ENCODE data around the gene CFAP221. TPM values are rescaled to one million over a fixed set of nuclear protein-coding genes. Genes with fewer than 3 reads are reported as not detected.

CFAP221 gene
- total RNA-seq (not detected), polyA plus RNA-seq (under 1 TPM in 1 of 3 donors, not detected in 2; 0.07 TPM)

- 5 to 7% methylated on average over 89 of the region's 89 CpGs for WGBS, 2 donors
- DNase-seq: no peak
These were observed at the start of gene CFAP221 for GRCh38 chr2:119544075-119544938. Gene CFAP221, plus strand, starts transcription at chr2:119544449. Its CDS starts 1,683 bp downstream, at chr2:119546132.

GRCh38 chr2:119495948-119496347 is 48.3 kb upstream of the CFAP221 start:
- no peak for DNase-seq
- intact Hi-C loops (cut with DNase I): no loop called here
- H3K9me3 ChIP-seq: peaks cover 0 to 10% (median 2%) of the 10 kb centered on the region in 4 donors
- H3K4me1 ChIP-seq: peaks cover 0 to 10% (median 8%) of the 10 kb centered on the region in 4 donors
- no peak overlapping the region for H3K27ac ChIP-seq
- 87 to 92% methylated on average over 2 of the region's 2 CpGs for WGBS, 2 donors
- no peak overlapping the region for H3K4me3 ChIP-seq
- TF ChIP-seq, protein P1, sequence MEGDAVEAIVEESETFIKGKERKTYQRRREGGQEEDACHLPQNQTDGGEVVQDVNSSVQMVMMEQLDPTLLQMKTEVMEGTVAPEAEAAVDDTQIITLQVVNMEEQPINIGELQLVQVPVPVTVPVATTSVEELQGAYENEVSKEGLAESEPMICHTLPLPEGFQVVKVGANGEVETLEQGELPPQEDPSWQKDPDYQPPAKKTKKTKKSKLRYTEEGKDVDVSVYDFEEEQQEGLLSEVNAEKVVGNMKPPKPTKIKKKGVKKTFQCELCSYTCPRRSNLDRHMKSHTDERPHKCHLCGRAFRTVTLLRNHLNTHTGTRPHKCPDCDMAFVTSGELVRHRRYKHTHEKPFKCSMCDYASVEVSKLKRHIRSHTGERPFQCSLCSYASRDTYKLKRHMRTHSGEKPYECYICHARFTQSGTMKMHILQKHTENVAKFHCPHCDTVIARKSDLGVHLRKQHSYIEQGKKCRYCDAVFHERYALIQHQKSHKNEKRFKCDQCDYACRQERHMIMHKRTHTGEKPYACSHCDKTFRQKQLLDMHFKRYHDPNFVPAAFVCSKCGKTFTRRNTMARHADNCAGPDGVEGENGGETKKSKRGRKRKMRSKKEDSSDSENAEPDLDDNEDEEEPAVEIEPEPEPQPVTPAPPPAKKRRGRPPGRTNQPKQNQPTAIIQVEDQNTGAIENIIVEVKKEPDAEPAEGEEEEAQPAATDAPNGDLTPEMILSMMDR (IDR thresholded peaks at IDR 0.05): no peak
- TF ChIP-seq EP300 (IDR thresholded peaks at IDR 0.05) (no peak), POLR2AphosphoS5 (IDR thresholded peaks at IDR 0.05) (no peak), POLR2A (IDR thresholded peaks at IDR 0.05) (no peak)
- no peaks in the 10 kb centered on the region for H3K36me3 ChIP-seq
- no peaks in the 10 kb centered on the region for H3K27me3 ChIP-seq

More at GRCh38 chr2:119544075-119544938, at the start of gene CFAP221:
- Histone ChIP-seq H3K9me3 (no peaks in the 10 kb centered on the region), H3K27me3 (peaks cover 0 to 5% (median 4%) of the 10 kb centered on the region in 3 donors), H3K36me3 (no peaks in the 10 kb centered on the region), H3K4me1 (peaks cover 0 to 22% (median 13%) of the 10 kb centered on the region in 4 donors), H3K4me3 (peak within 1 kb of the TSS; percentile 29 to 55 (median 43)), H3K27ac (no peak within 1 kb of the TSS)
- intact Hi-C loops (cut with DNase I): no loop called here
- no peak for TF ChIP-seq POLR2A (IDR thresholded peaks at IDR 0.05)
- TF ChIP-seq, protein P1 (IDR thresholded peaks at IDR 0.05): no peak
- no peak for TF ChIP-seq EP300 (IDR thresholded peaks at IDR 0.05)
- no peak for TF ChIP-seq POLR2AphosphoS5 (IDR thresholded peaks at IDR 0.05)

GRCh38 chr2:119496682-119497081 is 47.6 kb upstream of the CFAP221 start:
- no peak overlapping the region for H3K27ac ChIP-seq
- no peaks in the 10 kb centered on the region for H3K36me3 ChIP-seq
- no peak overlapping the region for H3K4me3 ChIP-seq
- intact Hi-C loops (cut with DNase I): no loop called here
- H3K9me3 ChIP-seq: peaks cover 0 to 12% (median 2%) of the 10 kb centered on the region in 4 donors
- TF ChIP-seq, protein P1 (IDR thresholded peaks at IDR 0.05): no peak
- TF ChIP-seq EP300 (IDR thresholded peaks at IDR 0.05) (no peak), POLR2A (IDR thresholded peaks at IDR 0.05) (no peak), POLR2AphosphoS5 (IDR thresholded peaks at IDR 0.05) (no peak)
- WGBS, 2 donors: 75% methylated on average over 4 of the region's 4 CpGs
- no peak for DNase-seq
- peaks cover 0 to 10% (median 6%) of the 10 kb centered on the region in 4 donors for H3K4me1 ChIP-seq
- H3K27me3 ChIP-seq: no peaks in the 10 kb centered on the region

DNA sequence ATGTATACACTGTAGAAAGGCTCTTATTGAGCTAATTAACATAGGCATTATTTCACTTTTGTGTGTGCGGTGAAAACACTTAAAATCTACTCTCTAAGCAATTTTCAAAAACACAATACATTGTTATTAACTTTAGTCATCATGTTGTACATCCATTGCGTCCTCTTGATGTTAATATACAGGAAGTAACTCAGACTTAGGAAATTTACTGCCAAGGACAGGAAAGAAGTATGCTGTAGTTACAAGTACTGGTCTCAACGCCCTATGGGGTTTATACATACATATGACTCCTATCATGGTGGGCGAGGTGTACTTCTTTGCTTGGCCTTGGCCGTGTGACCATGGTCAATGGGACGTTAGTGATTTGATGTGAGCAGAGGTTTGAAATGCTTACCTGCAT is 35.5 kb upstream of the CFAP221 start:
- no peak for TF ChIP-seq EP300 (IDR thresholded peaks at IDR 0.05)
- TF ChIP-seq, protein P1 (IDR thresholded peaks at IDR 0.05): no peak
- no peak for TF ChIP-seq POLR2A (IDR thresholded peaks at IDR 0.05)
- TF ChIP-seq POLR2AphosphoS5 (IDR thresholded peaks at IDR 0.05): no peak
- no peaks in the 10 kb centered on the region for H3K9me3 ChIP-seq
- intact Hi-C loops (cut with DNase I): no loop called here
- WGBS, 2 donors: 85 to 87% methylated on average over 6 of the region's 6 CpGs
- H3K4me1 ChIP-seq: no peaks in the 10 kb centered on the region
- H3K27ac ChIP-seq: no peak overlapping the region
- no peaks in the 10 kb centered on the region for H3K27me3 ChIP-seq
- H3K36me3 ChIP-seq: no peaks in the 10 kb centered on the region
- no peak overlapping the region for H3K4me3 ChIP-seq
- no peak for DNase-seq

Data from sigmoid colon (tissue), 7 donors.